PFSK-1 (cell line): ENCODE results near the gene TPSD1.

Experiments
- FOXP2 ChIP-seq: optimal IDR thresholded peaks from 2 replicates; pipeline ENCODE3; 2011; ENCODE audit warnings: borderline replicate concordance, control low read depth, inconsistent platforms; ENCODE audit not compliant: insufficient read depth; ENCODE audit errors: extremely low read length, extremely low read depth
- POLR2AphosphoS5 ChIP-seq: IDR thresholded peaks from 2 replicates; pipeline ENCODE4 v1.6.1; 2012; ENCODE audit warnings: low read depth, mild to moderate bottlenecking, control low read depth, low read length, moderate library complexity
- REST ChIP-seq, 2 experiments: IDR thresholded peaks; 2 replicates each; pipeline versions ENCODE4 v1.6.1 to v1.8.0; 2011 to 2012; ENCODE audit warnings: low read depth in 2 of 2, low read length in 2 of 2, control low read depth in 1 of 2, inconsistent platforms in 1 of 2, mild to moderate bottlenecking in 1 of 2, moderate library complexity in 1 of 2; ENCODE audit not compliant: insufficient read depth in 1 of 2
- SIN3A ChIP-seq: IDR thresholded peaks from 2 replicates; pipeline ENCODE4 v1.6.1; 2012; ENCODE audit warnings: mild to moderate bottlenecking, low read length, moderate library complexity, borderline replicate concordance; ENCODE audit not compliant: insufficient read depth
- TAF1 ChIP-seq: IDR thresholded peaks from 2 replicates; pipeline ENCODE4 v1.6.1; 2012; ENCODE audit warnings: low read length, control low read depth, borderline replicate concordance; ENCODE audit not compliant: insufficient read depth

TPSD1 gene

GRCh38 chr16:1276580-1276878, 20.7 kb downstream of the TPSD1 start:
- TF ChIP-seq TAF1 (no peak), SIN3A (no peak), POLR2AphosphoS5 (no peak), FOXP2 (no peak), REST (IDR thresholded peaks at IDR 0.05; ENCODE audit: insufficient read depth in 1 of 2, low read depth in 2 of 2, low read length in 2 of 2) (no peak)

- TF ChIP-seq POLR2AphosphoS5 (no peak), FOXP2 (no peak), REST (IDR thresholded peaks at IDR 0.05; ENCODE audit: insufficient read depth in 1 of 2, low read depth in 2 of 2, low read length in 2 of 2) (no peak)
Measured at GRCh38 chr16:1277151-1277598, 21.3 kb downstream of the TPSD1 start.

- TF ChIP-seq FOXP2 (no peak), POLR2AphosphoS5 (no peak), SIN3A (no peak), REST (IDR thresholded peaks at IDR 0.05; ENCODE audit: insufficient read depth in 1 of 2, low read depth in 2 of 2, low read length in 2 of 2) (no peak), TAF1 (no peak)
Measured at GRCh38 chr16:1277617-1278282, 21.9 kb downstream of the TPSD1 start.

- no peak for TF ChIP-seq REST (IDR thresholded peaks at IDR 0.05; ENCODE audit: insufficient read depth in 1 of 2, low read depth in 2 of 2, low read length in 2 of 2)
- no peak for TF ChIP-seq POLR2AphosphoS5
Measured at GRCh38 chr16:1278477-1278876, 22.6 kb downstream of the TPSD1 start.

- TF ChIP-seq SIN3A (no peak), REST (IDR thresholded peaks at IDR 0.05; ENCODE audit: insufficient read depth in 1 of 2, low read depth in 2 of 2, low read length in 2 of 2) (no peak), TAF1 (no peak), POLR2AphosphoS5 (no peak), FOXP2 (no peak)
Measured at GRCh38 chr16:1279081-1279944, 23.4 kb downstream of the TPSD1 start.
